ENCODE results near the gene OBP2A. TPM values are rescaled to one million over a fixed set of nuclear protein-coding genes. Genes with fewer than 3 reads are reported as not detected.
"Not testable (repeated sequence)": the region's sequence is repeated elsewhere in the genome, so short reads cannot be mapped to it uniquely, and the experiment has no call there.

The OBP2A gene
- total and polyA plus RNA-seq, 10 of the 15 experiments (the other 5 are each of a cell fraction or from before 2014, with no cell fraction given) = not detected

DNA sequence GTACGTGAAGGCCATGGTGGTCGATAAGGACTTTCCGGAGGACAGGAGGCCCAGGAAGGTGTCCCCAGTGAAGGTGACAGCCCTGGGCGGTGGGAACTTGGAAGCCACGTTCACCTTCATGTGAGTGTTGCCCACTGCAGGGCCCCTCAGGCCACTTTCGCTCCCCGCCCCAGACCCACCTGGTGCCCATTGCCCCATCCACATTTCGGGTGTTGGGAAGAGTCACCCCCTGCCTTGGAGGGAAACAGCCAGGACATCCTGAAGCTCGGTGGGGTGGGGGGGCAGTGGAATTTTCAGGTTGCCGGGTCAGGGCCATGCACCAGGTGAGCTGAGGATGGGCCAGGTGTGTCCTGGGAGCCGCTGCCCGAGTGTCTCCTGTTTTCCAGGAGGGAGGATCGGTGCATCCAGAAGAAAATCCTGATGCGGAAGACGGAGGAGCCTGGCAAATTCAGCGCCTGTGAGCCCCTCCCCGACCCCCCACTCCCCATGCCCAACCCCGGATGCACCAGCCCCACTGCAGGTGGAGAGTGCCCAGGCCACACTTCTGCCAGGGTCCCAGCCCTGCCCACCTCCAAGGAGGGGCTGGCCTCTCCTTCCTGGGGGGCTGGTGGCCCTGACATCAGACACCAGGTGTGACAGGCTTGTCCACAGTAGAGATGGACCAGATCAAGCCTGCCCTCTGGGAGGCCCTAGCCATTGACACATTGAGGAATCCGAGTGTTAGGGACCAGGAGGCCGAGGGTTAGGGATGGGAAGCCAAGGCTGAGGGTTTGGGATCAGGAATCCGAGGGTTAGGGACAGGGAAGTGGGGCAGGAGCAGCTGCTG lies 1.1 kb downstream of the OBP2A start:
- H3K9me3 ChIP-seq (replicated peaks; ENCODE audit: control insufficient read depth, insufficient read depth, low read length); intact Hi-C loops (cut with micrococcal nuclease; ENCODE audit: unreplicated experiment); DNase-seq (ENCODE audit: low read depth, low spot score); FAIRE-seq; H3K4me1 ChIP-seq (ENCODE audit: control insufficient read depth, insufficient read depth, low read length); H3K27me3 ChIP-seq (replicated peaks in 1 of 2; ENCODE audit: control insufficient read depth in 2 of 2, insufficient read depth in 2 of 2, low read length in 1 of 2); H2AFZ ChIP-seq (ENCODE audit: control insufficient read depth, low read depth, low read length); ATAC-seq; H3K27ac ChIP-seq (ENCODE audit: control insufficient read depth, insufficient read depth); SMC1A ChIA-PET (ENCODE audit: uncharacterized antibody, unreplicated experiment); H3K4me3 ChIP-seq; H3K36me3 ChIP-seq (ENCODE audit: control insufficient read depth in 2 of 2, insufficient read depth in 2 of 2, low read length in 1 of 2); H3K9ac ChIP-seq (ENCODE audit: control insufficient read depth, insufficient read depth, low read length); H4K20me1 ChIP-seq (ENCODE audit: control insufficient read depth, insufficient read depth); BruUV-seq (replicated peaks); H3K79me2 ChIP-seq (ENCODE audit: control insufficient read depth, insufficient read depth, low read length); CTCF ChIA-PET; RAD21 ChIA-PET (ENCODE audit: unreplicated experiment); in situ Hi-C loops (cut with MboI); H3K4me2 ChIP-seq (ENCODE audit: control insufficient read depth, insufficient read depth): not testable (repeated sequence)
- POLR2A ChIA-PET = interaction anchor here (0.6 kb wide), 1 partner anchor 426 kb away, joined by 3 read pairs; no protein-coding TSS in a partner anchor
- WGBS (ENCODE audit: insufficient coverage, insufficient replicate concordance, low lambda C conversion rate, missing lambda C conversion rate) = 10% methylated on average over 13 of the region's 21 CpGs

DNA sequence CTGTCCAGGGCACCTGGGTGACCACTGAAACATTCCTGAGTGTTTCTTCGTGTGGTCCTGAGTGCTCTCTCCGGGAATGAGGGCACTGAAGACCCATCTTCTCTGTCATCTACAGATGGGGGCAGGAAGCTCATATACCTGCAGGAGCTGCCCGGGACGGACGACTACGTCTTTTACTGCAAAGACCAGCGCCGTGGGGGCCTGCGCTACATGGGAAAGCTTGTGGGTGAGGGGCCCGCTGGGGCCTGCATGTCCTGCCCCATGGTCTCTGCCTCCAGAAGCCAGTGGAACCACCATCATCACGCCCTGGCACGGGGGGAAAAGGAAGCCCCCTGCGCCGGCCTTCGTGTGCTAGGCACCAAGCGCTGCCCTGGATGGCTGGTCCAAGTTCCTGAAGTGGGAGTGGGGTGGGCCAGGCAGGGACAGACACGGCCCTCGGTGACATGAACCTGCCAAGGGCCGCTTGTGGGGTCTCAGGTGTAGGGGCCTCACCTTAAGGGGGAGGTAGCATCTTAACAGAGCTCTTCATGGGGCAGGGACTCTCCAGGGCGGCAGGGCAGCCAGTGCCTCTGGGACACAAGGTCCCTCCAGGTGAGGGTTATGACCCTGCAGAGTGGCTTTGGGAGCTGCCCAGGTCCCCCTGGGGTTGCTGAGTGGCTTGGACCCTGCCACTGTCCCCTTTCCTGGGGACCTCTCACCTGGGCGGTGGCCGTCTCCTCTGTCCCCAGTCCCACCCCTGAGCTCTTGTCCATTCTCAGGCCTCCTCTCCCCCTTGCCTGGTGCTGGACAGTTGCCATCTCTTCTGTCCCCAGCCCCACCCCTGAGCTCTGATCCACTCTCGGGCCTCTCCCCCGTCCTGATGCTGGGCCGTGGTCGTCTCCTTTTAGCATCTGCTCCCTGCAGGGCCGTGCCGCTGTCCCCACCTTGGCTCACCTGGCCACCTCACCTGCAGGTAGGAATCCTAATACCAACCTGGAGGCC lies 2.1 kb downstream of the OBP2A start:
- CTCF ChIA-PET = no interaction called here
- H3K36me3 ChIP-seq (ENCODE audit: control insufficient read depth in 2 of 2, insufficient read depth in 2 of 2, low read length in 1 of 2) = no peaks in the 10 kb centered on the region
- SMC1A ChIA-PET (ENCODE audit: uncharacterized antibody, unreplicated experiment) = no interaction called here
- H3K9ac ChIP-seq (ENCODE audit: control insufficient read depth, insufficient read depth, low read length) = no peak overlapping the region
- POLR2A ChIA-PET = interaction anchor here (0.6 kb wide), 1 partner anchor 427 kb away, joined by 3 read pairs; no protein-coding TSS in a partner anchor
- in situ Hi-C loops (cut with MboI) = no loop called here
- no TSS peak for BruUV-seq (replicated peaks)
- RAD21 ChIA-PET (ENCODE audit: unreplicated experiment) = no interaction called here
- FAIRE-seq (no peak), ATAC-seq (no peak), DNase-seq (ENCODE audit: low read depth, low spot score) (no peak)
- H3K4me1 ChIP-seq (ENCODE audit: control insufficient read depth, insufficient read depth, low read length) = no peaks in the 10 kb centered on the region
- no peaks in the 10 kb centered on the region for H4K20me1 ChIP-seq (ENCODE audit: control insufficient read depth, insufficient read depth)
- 23% methylated on average over 26 of the region's 28 CpGs for WGBS (ENCODE audit: insufficient coverage, insufficient replicate concordance, low lambda C conversion rate, missing lambda C conversion rate)
- no peaks in the 10 kb centered on the region for H3K79me2 ChIP-seq (ENCODE audit: control insufficient read depth, insufficient read depth, low read length)
- H3K4me2 ChIP-seq (ENCODE audit: control insufficient read depth, insufficient read depth) = no peak overlapping the region
- intact Hi-C loops (cut with micrococcal nuclease; ENCODE audit: unreplicated experiment) = no loop called here
- no peaks in the 10 kb centered on the region for H3K27me3 ChIP-seq (replicated peaks in 1 of 2; ENCODE audit: control insufficient read depth in 2 of 2, insufficient read depth in 2 of 2, low read length in 1 of 2)
- H3K27ac ChIP-seq (ENCODE audit: control insufficient read depth, insufficient read depth) = no peak overlapping the region
- H3K9me3 ChIP-seq (replicated peaks; ENCODE audit: control insufficient read depth, insufficient read depth, low read length) = no peaks in the 10 kb centered on the region
- no peak overlapping the region for H2AFZ ChIP-seq (ENCODE audit: control insufficient read depth, low read depth, low read length)
- no peak overlapping the region for H3K4me3 ChIP-seq
- TF ChIP-seq POLR2AphosphoS2 (IDR thresholded peaks at IDR 0.05; ENCODE audit: low read depth, low read length) (no peak), SRF (IDR thresholded peaks at IDR 0.05; ENCODE audit: low read depth in 2 of 2, low read length in 2 of 2) (no peak), CREM (IDR thresholded peaks at IDR 0.05; ENCODE audit: low read depth) (no peak), BACH1 (IDR thresholded peaks at IDR 0.05; ENCODE audit: borderline replicate concordance) (no peak), SUPT20H (IDR thresholded peaks at IDR 0.05; ENCODE audit: borderline replicate concordance, control insufficient read depth, low read depth, low read length) (no peak), CREB1 (IDR thresholded peaks at IDR 0.05; ENCODE audit: low read depth) (no peak), MTA2 (IDR thresholded peaks at IDR 0.05; ENCODE audit: low read depth) (no peak), ZNF207 (IDR thresholded peaks at IDR 0.05; ENCODE audit: borderline replicate concordance) (no peak), EP300 (IDR thresholded peaks at IDR 0.05; ENCODE audit: borderline replicate concordance in 1 of 2, control insufficient read depth in 1 of 2, low read depth in 2 of 2, low read length in 2 of 2) (no peak)
- TF ChIP-seq, protein P1, sequence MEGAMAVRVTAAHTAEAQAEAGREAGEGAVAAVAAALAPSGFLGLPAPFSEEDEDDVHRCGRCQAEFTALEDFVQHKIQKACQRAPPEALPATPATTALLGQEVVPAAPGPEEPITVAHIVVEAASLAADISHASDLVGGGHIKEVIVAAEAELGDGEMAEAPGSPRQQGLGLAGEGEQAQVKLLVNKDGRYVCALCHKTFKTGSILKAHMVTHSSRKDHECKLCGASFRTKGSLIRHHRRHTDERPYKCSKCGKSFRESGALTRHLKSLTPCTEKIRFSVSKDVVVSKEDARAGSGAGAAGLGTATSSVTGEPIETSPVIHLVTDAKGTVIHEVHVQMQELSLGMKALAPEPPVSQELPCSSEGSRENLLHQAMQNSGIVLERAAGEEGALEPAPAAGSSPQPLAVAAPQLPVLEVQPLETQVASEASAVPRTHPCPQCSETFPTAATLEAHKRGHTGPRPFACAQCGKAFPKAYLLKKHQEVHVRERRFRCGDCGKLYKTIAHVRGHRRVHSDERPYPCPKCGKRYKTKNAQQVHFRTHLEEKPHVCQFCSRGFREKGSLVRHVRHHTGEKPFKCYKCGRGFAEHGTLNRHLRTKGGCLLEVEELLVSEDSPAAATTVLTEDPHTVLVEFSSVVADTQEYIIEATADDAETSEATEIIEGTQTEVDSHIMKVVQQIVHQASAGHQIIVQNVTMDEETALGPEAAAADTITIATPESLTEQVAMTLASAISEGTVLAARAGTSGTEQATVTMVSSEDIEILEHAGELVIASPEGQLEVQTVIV (IDR thresholded peaks at IDR 0.05; ENCODE audit: borderline replicate concordance, partially characterized antibody) = no peak
- TF ChIP-seq, protein P2, sequence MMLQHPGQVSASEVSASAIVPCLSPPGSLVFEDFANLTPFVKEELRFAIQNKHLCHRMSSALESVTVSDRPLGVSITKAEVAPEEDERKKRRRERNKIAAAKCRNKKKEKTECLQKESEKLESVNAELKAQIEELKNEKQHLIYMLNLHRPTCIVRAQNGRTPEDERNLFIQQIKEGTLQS (IDR thresholded peaks at IDR 0.05; ENCODE audit: borderline replicate concordance, extremely low read depth, low read depth, low read length) = no peak

Measured in GM12878 (cell line).